Measurements from ENCODE around the gene TSEN15. TPM values are rescaled to one million over a fixed set of nuclear protein-coding genes. Genes with fewer than 3 reads are reported as not detected.

The TSEN15 gene
- total RNA-seq (2014; rRNA removed; shearing (Covaris generic); ENCODE audit: low replicate concordance), result 46.2 and 79.7 TPM in 2 replicates

GRCh38 chr1:184051485-184052193 is at the start of gene TSEN15:
TSEN15 (plus strand) TSS chr1:184051730; CDS start chr1:184051756, 26 bp downstream.
- peaks cover 18% of the 10 kb centered on the region for H3K4me1 ChIP-seq (ENCODE audit: low read length)
- H3K79me2 ChIP-seq (ENCODE audit: low read length), result peaks cover 4% of the 10 kb centered on the region; the same call in 1 of the 2 replicates
- H2AFZ ChIP-seq (ENCODE audit: low read length), result peak within 1 kb of the TSS; percentile 98
- H3K9me3 ChIP-seq (ENCODE audit: low read length), result no peaks in the 10 kb centered on the region
- peaks cover 3% of the 10 kb centered on the region; the same call in 1 of the 2 replicates for H3K36me3 ChIP-seq (ENCODE audit: insufficient read depth, low read length)
- no peaks in the 10 kb centered on the region for H4K20me1 ChIP-seq (ENCODE audit: insufficient read depth, low read depth, low read length)
- peak within 1 kb of the TSS; percentile 74; the same call in 1 of the 2 replicates for H3K27ac ChIP-seq (ENCODE audit: low read length)
- H3K9ac ChIP-seq (ENCODE audit: low read length), result peak within 1 kb of the TSS; percentile 86
- H3K27me3 ChIP-seq (ENCODE audit: low read length), result peaks cover 5% of the 10 kb centered on the region; the same call in 1 of the 2 replicates
- peak within 1 kb of the TSS; percentile 88 for H3K4me2 ChIP-seq (ENCODE audit: low read depth, low read length, poor library complexity, severe bottlenecking)
- DNase-seq, result peak; percentile 93
- no peaks in the 10 kb centered on the region for H3K9me2 ChIP-seq (replicated peaks; ENCODE audit: insufficient read depth, low read length)
- peak within 1 kb of the TSS; percentile 79 for H3K4me3 ChIP-seq (ENCODE audit: low read length)

- H3K9ac ChIP-seq (ENCODE audit: low read length), result no peak overlapping the region
- H2AFZ ChIP-seq (ENCODE audit: low read length), result no peak overlapping the region
- H3K4me1 ChIP-seq (ENCODE audit: low read length), result no peaks in the 10 kb centered on the region
These were observed 49.5 kb upstream of the TSEN15 start for GRCh38 chr1:184002071-184002470.

GRCh38 chr1:184004935-184005334 is 46.6 kb upstream of the TSEN15 start:
- Histone ChIP-seq H2AFZ (ENCODE audit: low read length) (no peak overlapping the region), H3K79me2 (ENCODE audit: low read length) (no peaks in the 10 kb centered on the region), H3K4me1 (ENCODE audit: low read length) (no peaks in the 10 kb centered on the region), H3K9me2 (replicated peaks; ENCODE audit: insufficient read depth, low read length) (no peaks in the 10 kb centered on the region), H3K4me3 (ENCODE audit: low read length) (no peak overlapping the region), H3K4me2 (ENCODE audit: low read depth, low read length, poor library complexity, severe bottlenecking) (no peak overlapping the region), H3K36me3 (ENCODE audit: insufficient read depth, low read length) (no peaks in the 10 kb centered on the region), H3K9ac (ENCODE audit: low read length) (no peak overlapping the region), H3K27me3 (ENCODE audit: low read length) (no peaks in the 10 kb centered on the region), H3K27ac (ENCODE audit: low read length) (no peak overlapping the region), H3K9me3 (ENCODE audit: low read length) (no peaks in the 10 kb centered on the region), H4K20me1 (ENCODE audit: insufficient read depth, low read depth, low read length) (no peaks in the 10 kb centered on the region)
- DNase-seq, result no peak

More at GRCh38 chr1:184002071-184002470, 49.5 kb upstream of the TSEN15 start:
- Histone ChIP-seq H3K4me2 (ENCODE audit: low read depth, low read length, poor library complexity, severe bottlenecking) (no peak overlapping the region), H4K20me1 (ENCODE audit: insufficient read depth, low read depth, low read length) (no peaks in the 10 kb centered on the region), H3K27me3 (ENCODE audit: low read length) (no peaks in the 10 kb centered on the region), H3K9me2 (replicated peaks; ENCODE audit: insufficient read depth, low read length) (no peaks in the 10 kb centered on the region), H3K36me3 (ENCODE audit: insufficient read depth, low read length) (no peaks in the 10 kb centered on the region), H3K4me3 (ENCODE audit: low read length) (no peak overlapping the region), H3K9me3 (ENCODE audit: low read length) (no peaks in the 10 kb centered on the region), H3K27ac (ENCODE audit: low read length) (no peak overlapping the region), H3K79me2 (ENCODE audit: low read length) (no peaks in the 10 kb centered on the region)
- DNase-seq, result no peak

GRCh38 chr1:184005506-184005905 is 46.0 kb upstream of the TSEN15 start:
- Histone ChIP-seq H3K9me3 (ENCODE audit: low read length) (no peaks in the 10 kb centered on the region), H2AFZ (ENCODE audit: low read length) (no peak overlapping the region)

GRCh38 chr1:184010788-184011187 is 40.7 kb upstream of the TSEN15 start:
- no peak overlapping the region for H3K27ac ChIP-seq (ENCODE audit: low read length)
- DNase-seq, result no peak
- H3K9ac ChIP-seq (ENCODE audit: low read length), result no peak overlapping the region
- no peaks in the 10 kb centered on the region for H3K79me2 ChIP-seq (ENCODE audit: low read length)
- no peak overlapping the region for H3K4me2 ChIP-seq (ENCODE audit: low read depth, low read length, poor library complexity, severe bottlenecking)
- H2AFZ ChIP-seq (ENCODE audit: low read length), result no peak overlapping the region
- H3K9me2 ChIP-seq (replicated peaks; ENCODE audit: insufficient read depth, low read length), result no peaks in the 10 kb centered on the region
- H3K36me3 ChIP-seq (ENCODE audit: insufficient read depth, low read length), result no peaks in the 10 kb centered on the region
- H4K20me1 ChIP-seq (ENCODE audit: insufficient read depth, low read depth, low read length), result no peaks in the 10 kb centered on the region
- no peaks in the 10 kb centered on the region for H3K9me3 ChIP-seq (ENCODE audit: low read length)
- no peaks in the 10 kb centered on the region for H3K27me3 ChIP-seq (ENCODE audit: low read length)
- no peaks in the 10 kb centered on the region for H3K4me1 ChIP-seq (ENCODE audit: low read length)
- no peak overlapping the region for H3K4me3 ChIP-seq (ENCODE audit: low read length)

More at GRCh38 chr1:184005506-184005905, 46.0 kb upstream of the TSEN15 start:
- Histone ChIP-seq H3K79me2 (ENCODE audit: low read length) (no peaks in the 10 kb centered on the region), H3K27ac (ENCODE audit: low read length) (no peak overlapping the region), H3K9ac (ENCODE audit: low read length) (no peak overlapping the region), H3K4me2 (ENCODE audit: low read depth, low read length, poor library complexity, severe bottlenecking) (no peak overlapping the region), H4K20me1 (ENCODE audit: insufficient read depth, low read depth, low read length) (no peaks in the 10 kb centered on the region), H3K4me3 (ENCODE audit: low read length) (no peak overlapping the region), H3K4me1 (ENCODE audit: low read length) (no peaks in the 10 kb centered on the region), H3K27me3 (ENCODE audit: low read length) (no peaks in the 10 kb centered on the region), H3K36me3 (ENCODE audit: insufficient read depth, low read length) (no peaks in the 10 kb centered on the region), H3K9me2 (replicated peaks; ENCODE audit: insufficient read depth, low read length) (no peaks in the 10 kb centered on the region)
- DNase-seq, result no peak

GRCh38 chr1:184012187-184012586 is 39.3 kb upstream of the TSEN15 start:
- no peaks in the 10 kb centered on the region for H3K27me3 ChIP-seq (ENCODE audit: low read length)
- DNase-seq, result no peak

GRCh38 chr1:184014271-184014670 is 37.3 kb upstream of the TSEN15 start:
- Histone ChIP-seq H3K79me2 (ENCODE audit: low read length) (no peaks in the 10 kb centered on the region), H3K27me3 (ENCODE audit: low read length) (no peaks in the 10 kb centered on the region), H3K4me2 (ENCODE audit: low read depth, low read length, poor library complexity, severe bottlenecking) (no peak overlapping the region), H3K4me1 (ENCODE audit: low read length) (no peaks in the 10 kb centered on the region), H2AFZ (ENCODE audit: low read length) (no peak overlapping the region), H3K36me3 (ENCODE audit: insufficient read depth, low read length) (no peaks in the 10 kb centered on the region), H3K9me2 (replicated peaks; ENCODE audit: insufficient read depth, low read length) (no peaks in the 10 kb centered on the region), H3K27ac (ENCODE audit: low read length) (no peak overlapping the region), H3K9ac (ENCODE audit: low read length) (no peak overlapping the region), H3K4me3 (ENCODE audit: low read length) (no peak overlapping the region), H4K20me1 (ENCODE audit: insufficient read depth, low read depth, low read length) (no peaks in the 10 kb centered on the region), H3K9me3 (ENCODE audit: low read length) (no peaks in the 10 kb centered on the region)
- no peak for DNase-seq

More at GRCh38 chr1:184012187-184012586, 39.3 kb upstream of the TSEN15 start:
- Histone ChIP-seq H2AFZ (ENCODE audit: low read length) (no peak overlapping the region), H3K4me1 (ENCODE audit: low read length) (no peaks in the 10 kb centered on the region), H3K79me2 (ENCODE audit: low read length) (no peaks in the 10 kb centered on the region), H3K9me3 (ENCODE audit: low read length) (no peaks in the 10 kb centered on the region), H4K20me1 (ENCODE audit: insufficient read depth, low read depth, low read length) (no peaks in the 10 kb centered on the region), H3K4me2 (ENCODE audit: low read depth, low read length, poor library complexity, severe bottlenecking) (no peak overlapping the region), H3K9me2 (replicated peaks; ENCODE audit: insufficient read depth, low read length) (no peaks in the 10 kb centered on the region), H3K27ac (ENCODE audit: low read length) (no peak overlapping the region), H3K4me3 (ENCODE audit: low read length) (no peak overlapping the region), H3K36me3 (ENCODE audit: insufficient read depth, low read length) (no peaks in the 10 kb centered on the region), H3K9ac (ENCODE audit: low read length) (no peak overlapping the region)

GRCh38 chr1:184016169-184016568 is 35.4 kb upstream of the TSEN15 start:
- Histone ChIP-seq H3K4me2 (ENCODE audit: low read depth, low read length, poor library complexity, severe bottlenecking) (no peak overlapping the region), H3K9me2 (replicated peaks; ENCODE audit: insufficient read depth, low read length) (no peaks in the 10 kb centered on the region), H2AFZ (ENCODE audit: low read length) (no peak overlapping the region), H3K79me2 (ENCODE audit: low read length) (no peaks in the 10 kb centered on the region), H3K9ac (ENCODE audit: low read length) (no peak overlapping the region), H3K36me3 (ENCODE audit: insufficient read depth, low read length) (no peaks in the 10 kb centered on the region), H3K27ac (ENCODE audit: low read length) (no peak overlapping the region), H3K9me3 (ENCODE audit: low read length) (no peaks in the 10 kb centered on the region), H3K4me3 (ENCODE audit: low read length) (no peak overlapping the region), H4K20me1 (ENCODE audit: insufficient read depth, low read depth, low read length) (no peaks in the 10 kb centered on the region), H3K27me3 (ENCODE audit: low read length) (no peaks in the 10 kb centered on the region), H3K4me1 (ENCODE audit: low read length) (no peaks in the 10 kb centered on the region)
- DNase-seq, result no peak

Measured in Karpas-422 (cell line).